ENCODE results near the gene ALAS1.
"Not testable (repeated sequence)": the region's sequence is repeated elsewhere in the genome, so short reads cannot be mapped to it uniquely, and the experiment has no call there.

The ALAS1 gene

GRCh38 chr3:52162250-52162872 lies 35.6 kb upstream of the ALAS1 start:
- Histone ChIP-seq H3K9me3 (ENCODE audit: insufficient read depth, low read depth, low read length) (peaks cover 6% of the 10 kb centered on the region; the same call in 1 of the 2 replicates), H3K9ac (ENCODE audit: low read depth, low read length) (no peak overlapping the region), H3K27ac (ENCODE audit: low read depth, low read length) (no peak overlapping the region), H3K4me1 (ENCODE audit: insufficient read depth, low read length) (peaks cover 6% of the 10 kb centered on the region; the same call in 1 of the 2 replicates), H3K36me3 (ENCODE audit: insufficient read depth, low read length) (no peaks in the 10 kb centered on the region), H3K4me3 (ENCODE audit: low read length) (no peak overlapping the region), H3K27me3 (ENCODE audit: insufficient read depth, low read length) (no peaks in the 10 kb centered on the region)
- WGBS, result 94% methylated on average over 7 of the region's 7 CpGs

GRCh38 chr3:52167240-52167639 lies 30.7 kb upstream of the ALAS1 start:
- WGBS, result 64% methylated on average over 9 of the region's 9 CpGs
- H3K9me3 ChIP-seq (ENCODE audit: insufficient read depth, low read depth, low read length), result peaks cover 6% of the 10 kb centered on the region; the same call in 1 of the 2 replicates
- peaks cover 6% of the 10 kb centered on the region; the same call in 1 of the 2 replicates for H3K4me1 ChIP-seq (ENCODE audit: insufficient read depth, low read length)
- peak overlapping the region; percentile 58; the same call in 1 of the 2 replicates for H3K27ac ChIP-seq (ENCODE audit: low read depth, low read length)
- no peak overlapping the region for H3K4me3 ChIP-seq (ENCODE audit: low read length)
- H3K9ac ChIP-seq (ENCODE audit: low read depth, low read length), result no peak overlapping the region
- H3K27me3 ChIP-seq (ENCODE audit: insufficient read depth, low read length), result no peaks in the 10 kb centered on the region
- no peaks in the 10 kb centered on the region for H3K36me3 ChIP-seq (ENCODE audit: insufficient read depth, low read length)

- WGBS, result 85% methylated on average over 3 of the region's 3 CpGs
- H3K4me1 ChIP-seq (ENCODE audit: insufficient read depth, low read length); H3K36me3 ChIP-seq (ENCODE audit: insufficient read depth, low read length); H3K9ac ChIP-seq (ENCODE audit: low read depth, low read length); H3K27me3 ChIP-seq (ENCODE audit: insufficient read depth, low read length); H3K4me3 ChIP-seq (ENCODE audit: low read length); H3K9me3 ChIP-seq (ENCODE audit: insufficient read depth, low read depth, low read length); H3K27ac ChIP-seq (ENCODE audit: low read depth, low read length): not testable (repeated sequence)
Observed at GRCh38 chr3:52170217-52170616, 27.7 kb upstream of the ALAS1 start.

- no peaks in the 10 kb centered on the region for H3K9me3 ChIP-seq (ENCODE audit: insufficient read depth, low read depth, low read length)
- H3K27me3 ChIP-seq (ENCODE audit: insufficient read depth, low read length), result no peaks in the 10 kb centered on the region
- peaks cover 4% of the 10 kb centered on the region; the same call in 1 of the 2 replicates for H3K4me1 ChIP-seq (ENCODE audit: insufficient read depth, low read length)
- H3K9ac ChIP-seq (ENCODE audit: low read depth, low read length), result no peak overlapping the region
- H3K27ac ChIP-seq (ENCODE audit: low read depth, low read length), result no peak overlapping the region
- 88% methylated on average over 3 of the region's 3 CpGs for WGBS
- H3K4me3 ChIP-seq (ENCODE audit: low read length), result no peak overlapping the region
- H3K36me3 ChIP-seq (ENCODE audit: insufficient read depth, low read length), result no peaks in the 10 kb centered on the region
Observed at GRCh38 chr3:52171514-52172261, 26.3 kb upstream of the ALAS1 start.

GRCh38 chr3:52172262-52172757 lies 25.6 kb upstream of the ALAS1 start:
- Histone ChIP-seq H3K9me3 (ENCODE audit: insufficient read depth, low read depth, low read length) (no peaks in the 10 kb centered on the region), H3K27me3 (ENCODE audit: insufficient read depth, low read length) (no peaks in the 10 kb centered on the region), H3K27ac (ENCODE audit: low read depth, low read length) (no peak overlapping the region), H3K4me3 (ENCODE audit: low read length) (no peak overlapping the region), H3K9ac (ENCODE audit: low read depth, low read length) (no peak overlapping the region), H3K36me3 (ENCODE audit: insufficient read depth, low read length) (no peaks in the 10 kb centered on the region), H3K4me1 (ENCODE audit: insufficient read depth, low read length) (no peaks in the 10 kb centered on the region)
- 88% methylated on average over 5 of the region's 5 CpGs for WGBS

GRCh38 chr3:52173101-52173500 lies 24.9 kb upstream of the ALAS1 start:
- Histone ChIP-seq H3K4me1 (ENCODE audit: insufficient read depth, low read length) (no peaks in the 10 kb centered on the region), H3K27ac (ENCODE audit: low read depth, low read length) (no peak overlapping the region), H3K9ac (ENCODE audit: low read depth, low read length) (no peak overlapping the region), H3K4me3 (ENCODE audit: low read length) (no peak overlapping the region), H3K27me3 (ENCODE audit: insufficient read depth, low read length) (no peaks in the 10 kb centered on the region), H3K9me3 (ENCODE audit: insufficient read depth, low read depth, low read length) (no peaks in the 10 kb centered on the region), H3K36me3 (ENCODE audit: insufficient read depth, low read length) (no peaks in the 10 kb centered on the region)
- WGBS, result 91% methylated on average over 1 of the region's 1 CpG

GRCh38 chr3:52174896-52175295 lies 23.1 kb upstream of the ALAS1 start:
- H3K36me3 ChIP-seq (ENCODE audit: insufficient read depth, low read length), result no peaks in the 10 kb centered on the region

GRCh38 chr3:52175416-52176179 lies 22.4 kb upstream of the ALAS1 start:
- 89% methylated on average over 14 of the region's 14 CpGs for WGBS
- Histone ChIP-seq H3K27me3 (ENCODE audit: insufficient read depth, low read length) (no peaks in the 10 kb centered on the region), H3K9ac (ENCODE audit: low read depth, low read length) (no peak overlapping the region), H3K4me3 (ENCODE audit: low read length) (no peak overlapping the region), H3K27ac (ENCODE audit: low read depth, low read length) (no peak overlapping the region), H3K4me1 (ENCODE audit: insufficient read depth, low read length) (no peaks in the 10 kb centered on the region), H3K9me3 (ENCODE audit: insufficient read depth, low read depth, low read length) (no peaks in the 10 kb centered on the region), H3K36me3 (ENCODE audit: insufficient read depth, low read length) (no peaks in the 10 kb centered on the region)

More at GRCh38 chr3:52174896-52175295, 23.1 kb upstream of the ALAS1 start:
- Histone ChIP-seq H3K27me3 (ENCODE audit: insufficient read depth, low read length) (no peaks in the 10 kb centered on the region), H3K9ac (ENCODE audit: low read depth, low read length) (no peak overlapping the region), H3K4me3 (ENCODE audit: low read length) (no peak overlapping the region), H3K27ac (ENCODE audit: low read depth, low read length) (no peak overlapping the region), H3K9me3 (ENCODE audit: insufficient read depth, low read depth, low read length) (no peaks in the 10 kb centered on the region), H3K4me1 (ENCODE audit: insufficient read depth, low read length) (no peaks in the 10 kb centered on the region)
- WGBS, result 94% methylated on average over 9 of the region's 9 CpGs

GRCh38 chr3:52176180-52176752 lies 21.7 kb upstream of the ALAS1 start:
- H3K4me3 ChIP-seq (ENCODE audit: low read length), result no peak overlapping the region
- H3K27ac ChIP-seq (ENCODE audit: low read depth, low read length), result no peak overlapping the region
- peaks cover 1% of the 10 kb centered on the region; the same call in 1 of the 2 replicates for H3K4me1 ChIP-seq (ENCODE audit: insufficient read depth, low read length)
- H3K9ac ChIP-seq (ENCODE audit: low read depth, low read length), result no peak overlapping the region
- no peaks in the 10 kb centered on the region for H3K27me3 ChIP-seq (ENCODE audit: insufficient read depth, low read length)
- H3K36me3 ChIP-seq (ENCODE audit: insufficient read depth, low read length), result no peaks in the 10 kb centered on the region
- H3K9me3 ChIP-seq (ENCODE audit: insufficient read depth, low read depth, low read length), result no peaks in the 10 kb centered on the region
- 85% methylated on average over 8 of the region's 8 CpGs for WGBS

GRCh38 chr3:52176951-52177700 lies 20.8 kb upstream of the ALAS1 start:
- Histone ChIP-seq H3K4me3 (ENCODE audit: low read length) (no peak overlapping the region), H3K4me1 (ENCODE audit: insufficient read depth, low read length) (peaks cover 4% of the 10 kb centered on the region; the same call in 1 of the 2 replicates), H3K27ac (ENCODE audit: low read depth, low read length) (no peak overlapping the region), H3K36me3 (ENCODE audit: insufficient read depth, low read length) (no peaks in the 10 kb centered on the region), H3K27me3 (ENCODE audit: insufficient read depth, low read length) (no peaks in the 10 kb centered on the region), H3K9ac (ENCODE audit: low read depth, low read length) (no peak overlapping the region), H3K9me3 (ENCODE audit: insufficient read depth, low read depth, low read length) (no peaks in the 10 kb centered on the region)
- WGBS, result 86% methylated on average over 15 of the region's 15 CpGs

Measured in HUES64 (cell line).